ENCODE data around the gene PNLIPRP2.

PNLIPRP2 gene

DNA sequence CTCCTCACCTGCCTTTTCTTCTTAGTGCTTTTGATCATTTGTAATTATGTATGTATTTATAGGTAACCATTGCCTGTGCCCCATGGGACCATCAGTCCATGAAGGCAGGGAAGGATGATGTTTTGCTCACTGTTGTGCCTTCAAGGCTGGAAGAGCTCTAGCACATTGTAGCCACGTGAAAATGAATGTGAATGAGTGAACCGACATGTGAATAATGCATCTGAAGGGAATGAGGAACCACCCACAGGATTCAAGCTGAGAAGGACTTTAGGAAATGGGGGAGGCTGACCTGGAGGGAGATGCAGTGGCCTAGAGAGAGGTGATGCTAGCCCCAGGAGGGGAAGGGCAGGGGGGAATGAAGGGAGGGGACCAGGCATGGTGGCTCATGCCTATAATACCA, 6.0 kb upstream of the PNLIPRP2 start:
- H3K27me3 Mint-ChIP-seq (ENCODE audit: low read depth, poor library complexity): peaks cover 39% of the 10 kb centered on the region
- TF ChIP-seq CTCF (IDR thresholded peaks at IDR 0.05): no peak
- H3K36me3 Mint-ChIP-seq (ENCODE audit: low read depth): no peaks in the 10 kb centered on the region
- H3K9me3 Mint-ChIP-seq: peaks cover 3% of the 10 kb centered on the region
- no peak overlapping the region for H3K27ac Mint-ChIP-seq
- H3K4me1 Mint-ChIP-seq: no peaks in the 10 kb centered on the region
- H3K4me3 Mint-ChIP-seq: no peak overlapping the region
- no peak for DNase-seq

GRCh38 chr10:116615199-116615776, 5.5 kb upstream of the PNLIPRP2 start:
- peaks cover 3% of the 10 kb centered on the region for H3K9me3 Mint-ChIP-seq
- no peak for TF ChIP-seq CTCF (IDR thresholded peaks at IDR 0.05)
- no peak overlapping the region for H3K4me3 Mint-ChIP-seq
- peaks cover 37% of the 10 kb centered on the region for H3K27me3 Mint-ChIP-seq (ENCODE audit: low read depth, poor library complexity)
- DNase-seq: no peak
- H3K27ac Mint-ChIP-seq: no peak overlapping the region
- H3K36me3 Mint-ChIP-seq (ENCODE audit: low read depth): no peaks in the 10 kb centered on the region
- H3K4me1 Mint-ChIP-seq: no peaks in the 10 kb centered on the region

- Mint-ChIP-seq H3K4me1 (no peaks in the 10 kb centered on the region), H3K4me3 (no peak overlapping the region), H3K36me3 (ENCODE audit: low read depth) (no peaks in the 10 kb centered on the region), H3K27me3 (ENCODE audit: low read depth, poor library complexity) (peaks cover 22% of the 10 kb centered on the region), H3K9me3 (no peaks in the 10 kb centered on the region), H3K27ac (no peak overlapping the region)
- no peak for DNase-seq
- no peak for TF ChIP-seq CTCF (IDR thresholded peaks at IDR 0.05)
Observed at GRCh38 chr10:116621476-116621875, 723 bp downstream of the PNLIPRP2 start.

DNA sequence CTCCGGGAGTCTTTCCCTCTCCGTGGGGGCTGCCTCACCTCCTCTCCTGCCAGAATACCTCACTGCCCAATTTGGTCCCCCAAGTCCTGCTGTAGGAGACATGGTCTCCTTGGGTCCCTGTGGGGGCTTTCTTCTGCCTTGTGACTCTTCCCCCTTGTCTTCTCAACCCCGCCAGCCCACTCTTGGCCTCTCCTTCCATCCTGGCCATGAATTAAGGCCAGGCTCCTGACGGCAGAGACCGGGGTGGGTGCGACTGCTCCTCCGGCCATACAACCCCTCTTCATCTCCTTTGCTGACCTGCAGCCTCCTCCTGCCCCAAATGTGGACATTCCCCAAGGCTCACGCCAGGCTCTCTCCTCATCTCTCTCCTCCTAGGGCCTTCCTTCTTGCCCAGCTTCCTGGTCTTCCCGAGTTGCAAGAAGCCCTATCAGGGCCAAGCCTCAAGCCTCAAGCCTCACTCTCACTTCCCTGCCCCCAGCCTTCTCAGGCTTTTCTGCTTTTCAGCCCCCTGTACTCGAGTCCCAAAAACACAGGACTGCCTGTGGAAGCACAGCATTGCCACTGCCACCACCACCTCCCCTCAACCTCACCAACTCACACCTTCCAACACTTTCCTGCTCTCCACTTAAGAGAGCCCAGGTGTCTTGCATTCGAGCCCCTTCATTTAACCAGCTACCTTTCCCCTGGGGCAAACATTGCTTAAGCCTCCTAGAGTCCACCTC, 1.3 kb downstream of the PNLIPRP2 start:
- no peaks in the 10 kb centered on the region for H3K4me1 Mint-ChIP-seq
- TF ChIP-seq CTCF (IDR thresholded peaks at IDR 0.05): no peak
- DNase-seq: no peak

DNA sequence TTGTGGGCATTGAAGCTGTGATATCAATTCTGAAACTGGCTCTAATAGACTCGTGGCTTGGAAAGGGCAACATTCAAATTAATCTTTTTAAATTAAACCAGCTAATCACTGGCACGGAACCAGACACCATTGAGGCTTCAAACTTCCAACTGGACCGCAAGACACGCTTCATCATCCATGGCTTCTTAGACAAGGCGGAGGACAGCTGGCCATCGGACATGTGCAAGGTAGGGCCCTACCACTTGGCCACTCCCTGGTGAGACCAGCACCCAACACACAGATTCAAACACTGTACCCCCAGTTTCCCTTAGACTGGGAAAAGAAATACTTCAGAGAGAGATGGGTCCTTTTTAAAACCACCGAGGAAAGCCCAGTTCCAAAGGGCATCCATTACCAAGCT, 5.1 kb downstream of the PNLIPRP2 start:
- Mint-ChIP-seq H3K4me3 (no peak overlapping the region), H3K9me3 (no peaks in the 10 kb centered on the region), H3K27me3 (ENCODE audit: low read depth, poor library complexity) (peaks cover 28% of the 10 kb centered on the region), H3K4me1 (no peaks in the 10 kb centered on the region), H3K27ac (no peak overlapping the region), H3K36me3 (ENCODE audit: low read depth) (no peaks in the 10 kb centered on the region)
- no peak for TF ChIP-seq CTCF (IDR thresholded peaks at IDR 0.05)
- no peak for DNase-seq

More for the DNA sequence above, 1.3 kb downstream of the PNLIPRP2 start:
- no peak overlapping the region for H3K27ac Mint-ChIP-seq
- H3K27me3 Mint-ChIP-seq (ENCODE audit: low read depth, poor library complexity): peaks cover 28% of the 10 kb centered on the region
- H3K4me3 Mint-ChIP-seq: no peak overlapping the region
- H3K36me3 Mint-ChIP-seq (ENCODE audit: low read depth): no peaks in the 10 kb centered on the region
- H3K9me3 Mint-ChIP-seq: no peaks in the 10 kb centered on the region

GRCh38 chr10:116626815-116627214, 6.1 kb downstream of the PNLIPRP2 start:
- Mint-ChIP-seq H3K4me3 (no peak overlapping the region), H3K27me3 (ENCODE audit: low read depth, poor library complexity) (peaks cover 28% of the 10 kb centered on the region), H3K36me3 (ENCODE audit: low read depth) (no peaks in the 10 kb centered on the region), H3K27ac (no peak overlapping the region), H3K4me1 (no peaks in the 10 kb centered on the region), H3K9me3 (no peaks in the 10 kb centered on the region)
- TF ChIP-seq CTCF (IDR thresholded peaks at IDR 0.05): no peak
- no peak for DNase-seq
